Adrenal gland (tissue), 5 donors: ENCODE data around the gene ADAMTS20.

Experiments used
- POLR2A ChIP-seq, 2 donors: fragments of 450-650 bp; IDR thresholded peaks; one replicate each; pipeline ENCODE4 v1.6.1; 2017; ENCODE audit warnings: antibody characterized with exemption in 2 of 2, mild to moderate bottlenecking in 2 of 2, moderate library complexity in 1 of 2
- TF ChIP-seq, protein P1 (sequence below), 6 experiments: fragments of 450-650 bp in 4 of 6; fragments of 200-600 bp in 2 of 6; sonication (generic) in 1 of 6; IDR thresholded peaks; 1 replicate in 5 of 6; 2 replicates in 1 of 6; pipeline versions ENCODE4 v1.5.1 to v1.8.0; 2016 to 2021; ENCODE audit warnings: antibody characterized with exemption in 6 of 6, mild to moderate bottlenecking in 2 of 6, moderate library complexity in 1 of 6
- donor health status: DM: no; HTN: no; CAD: no.

DNA sequence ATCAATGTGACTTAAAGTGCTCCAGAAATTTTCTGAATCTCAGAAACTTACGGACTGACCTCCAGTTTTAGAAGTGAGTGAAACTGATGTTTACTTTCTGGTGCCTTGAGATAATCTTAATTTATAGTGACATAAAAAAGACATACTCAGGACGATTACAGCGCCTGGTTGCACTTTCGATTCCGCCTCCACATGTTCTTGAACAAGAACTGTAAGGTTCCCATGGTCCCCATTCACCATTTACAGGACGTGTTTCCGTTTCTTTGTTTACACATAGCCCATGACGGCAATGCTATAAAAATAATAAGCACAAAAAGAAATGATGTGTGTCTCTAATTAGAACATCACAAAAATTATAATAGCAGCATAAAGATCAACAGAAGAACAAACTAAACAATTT lies 98.2 kb downstream of the ADAMTS20 start:
- TF ChIP-seq, protein P1, sequence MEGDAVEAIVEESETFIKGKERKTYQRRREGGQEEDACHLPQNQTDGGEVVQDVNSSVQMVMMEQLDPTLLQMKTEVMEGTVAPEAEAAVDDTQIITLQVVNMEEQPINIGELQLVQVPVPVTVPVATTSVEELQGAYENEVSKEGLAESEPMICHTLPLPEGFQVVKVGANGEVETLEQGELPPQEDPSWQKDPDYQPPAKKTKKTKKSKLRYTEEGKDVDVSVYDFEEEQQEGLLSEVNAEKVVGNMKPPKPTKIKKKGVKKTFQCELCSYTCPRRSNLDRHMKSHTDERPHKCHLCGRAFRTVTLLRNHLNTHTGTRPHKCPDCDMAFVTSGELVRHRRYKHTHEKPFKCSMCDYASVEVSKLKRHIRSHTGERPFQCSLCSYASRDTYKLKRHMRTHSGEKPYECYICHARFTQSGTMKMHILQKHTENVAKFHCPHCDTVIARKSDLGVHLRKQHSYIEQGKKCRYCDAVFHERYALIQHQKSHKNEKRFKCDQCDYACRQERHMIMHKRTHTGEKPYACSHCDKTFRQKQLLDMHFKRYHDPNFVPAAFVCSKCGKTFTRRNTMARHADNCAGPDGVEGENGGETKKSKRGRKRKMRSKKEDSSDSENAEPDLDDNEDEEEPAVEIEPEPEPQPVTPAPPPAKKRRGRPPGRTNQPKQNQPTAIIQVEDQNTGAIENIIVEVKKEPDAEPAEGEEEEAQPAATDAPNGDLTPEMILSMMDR (IDR thresholded peaks at IDR 0.05): no peak
- TF ChIP-seq POLR2A (IDR thresholded peaks at IDR 0.05): no peak
